A673 (cell line): ENCODE results near the gene UTP20. TPM values are rescaled to one million over a fixed set of nuclear protein-coding genes. Genes with fewer than 3 reads are reported as not detected.

Source experiments
- Bru-seq: library from RNA; stranded (reverse); fragments of 400-500 nt; gene quantifications from one replicate; lab custom pipeline; 2021; lab: Mats Ljungman, UMichigan
- BruChase-seq, 2 experiments: library from RNA; stranded (reverse); fragments of 400-500 nt; gene quantifications; one replicate each; lab custom pipeline; 2021; lab: Mats Ljungman, UMichigan
- BruUV-seq: library from RNA; stranded (reverse); fragments of 400-500 nt; replicated peaks from 2 replicates; lab custom pipeline; 2021; lab: Mats Ljungman, UMichigan
- CTCF ChIA-PET: fragments of 300-600 bp; sonication (Branson Sonifier 250); formaldehyde crosslinking; loops from one replicate; lab custom pipeline; 2022; ENCODE audit warnings: antibody characterized with exemption; lab: Charles Lee
- POLR2A ChIA-PET: fragments of 300-600 bp; sonication (Branson Sonifier 250); formaldehyde crosslinking; loops from one replicate; lab custom pipeline; 2022; ENCODE audit warnings: antibody characterized with exemption; ENCODE audit not compliant: low non-redundant PET; lab: Charles Lee
- DNase-seq: peaks from one replicate; pipeline ENCODE4 v3.0.0-alpha.2; 2015; ENCODE audit warnings: low spot score
- H3K27ac ChIP-seq: fragments of 200-600 bp; sonication (generic); 2 replicates; pipeline ENCODE4 v1.5.1; 2016; ENCODE audit warnings: mixed run types, low read depth, mild to moderate bottlenecking, mixed read lengths, antibody characterized with exemption, low read length; ENCODE audit not compliant: poor library complexity, severe bottlenecking
- H3K27me3 ChIP-seq: fragments of 200-600 bp; sonication (generic); replicated peaks from 2 replicates; pipeline ENCODE4 v1.6.1; 2017; ENCODE audit warnings: mixed run types, low read depth, mild to moderate bottlenecking, mixed read lengths, antibody characterized with exemption, low read length; ENCODE audit not compliant: insufficient read depth, poor library complexity
- H3K36me3 ChIP-seq: fragments of 200-600 bp; sonication (generic); 2 replicates; pipeline ENCODE4 v1.6.1; 2016; ENCODE audit warnings: mixed run types, mild to moderate bottlenecking, mixed read lengths, antibody characterized with exemption, low read length; ENCODE audit not compliant: insufficient read depth, poor library complexity, severe bottlenecking
- H3K4me1 ChIP-seq: fragments of 200-600 bp; sonication (generic); 2 replicates; pipeline ENCODE4 v1.6.1; 2017; ENCODE audit warnings: mixed run types, mild to moderate bottlenecking, mixed read lengths, antibody characterized with exemption, low read length; ENCODE audit not compliant: insufficient read depth, poor library complexity, severe bottlenecking
- H3K4me3 ChIP-seq: fragments of 200-600 bp; sonication (generic); 2 replicates; pipeline ENCODE4 v1.5.1; 2016; ENCODE audit warnings: low read depth, mixed run types, mild to moderate bottlenecking, mixed read lengths, low read length; ENCODE audit not compliant: poor library complexity, severe bottlenecking
- H3K9me3 ChIP-seq: fragments of 200-600 bp; sonication (generic); 2 replicates; pipeline ENCODE4 v1.6.1; 2016; ENCODE audit warnings: mixed run types, low read depth, mild to moderate bottlenecking, mixed read lengths, antibody characterized with exemption, low read length; ENCODE audit not compliant: poor library complexity, severe bottlenecking
- EZH2 ChIP-seq: fragments of 200-600 bp; sonication (generic); IDR thresholded peaks from 2 replicates; pipeline ENCODE4 v1.6.1; 2017; ENCODE audit warnings: borderline replicate concordance, low read depth, mild to moderate bottlenecking, mixed read lengths, antibody characterized with exemption, low read length; ENCODE audit not compliant: poor library complexity, severe bottlenecking
- intact Hi-C: fragments of 100-400 bp; cut with micrococcal nuclease; formaldehyde crosslinking; loops from one replicate; pipeline ENCODE4 v1.10.0; 2022; ENCODE audit not compliant: unreplicated experiment
- long read RNA-seq: library from polyadenylated mRNA; stranded (forward); transcript quantifications from one replicate; pipeline ENCODE4 v2.0.0, GENCODE V29; 2022
- total RNA-seq: library from RNA; stranded (reverse); gene quantifications from 2 replicates; pipeline ENCODE4 v1.2.3, GENCODE V29; 2021
- TF ChIP-seq, protein P1 (sequence below): fragments of 300-800, 200-600 bp; sonication (generic); conservative IDR thresholded peaks from 2 replicates; pipeline ENCODE4 v1.5.1; 2017; ENCODE audit warnings: low read depth, mild to moderate bottlenecking, antibody characterized with exemption, low read length, moderate library complexity, mixed read lengths

Gene UTP20
- total RNA-seq, result 41.9 and 53.5 TPM in 2 replicates
- percentile 86 among the genes with signal in this experiment for Bru-seq, nascent RNA
- BruChase-seq, experiment 1, labeled RNA remaining after a 2-hour chase, result percentile 84 among the genes with signal in this experiment
- percentile 92 among the genes with signal in this experiment for BruChase-seq, experiment 2, labeled RNA remaining after a 6-hour chase
- long read RNA-seq, full-length matches to known transcripts, result 10 of 23 reads
- long read RNA-seq, partial matches to known transcripts, result 8 of 23 reads
- long read RNA-seq, other reads (novel, unspliced or antisense), result 5 of 23 reads

- H3K4me3 ChIP-seq, result peak within 1 kb of the TSS; percentile 66
- peaks cover 7% of the 10 kb centered on the region for H3K4me1 ChIP-seq
- ChIA-PET CTCF (interaction anchor here (0.7 to 1.0 kb wide), 2 partner anchors 43 to 78 kb away, joined by 3 read pairs; no protein-coding TSS in a partner anchor), POLR2A (no interaction called here)
- no peaks in the 10 kb centered on the region for H3K27me3 ChIP-seq
- no peak for TF ChIP-seq EZH2
- TF ChIP-seq, protein P1, sequence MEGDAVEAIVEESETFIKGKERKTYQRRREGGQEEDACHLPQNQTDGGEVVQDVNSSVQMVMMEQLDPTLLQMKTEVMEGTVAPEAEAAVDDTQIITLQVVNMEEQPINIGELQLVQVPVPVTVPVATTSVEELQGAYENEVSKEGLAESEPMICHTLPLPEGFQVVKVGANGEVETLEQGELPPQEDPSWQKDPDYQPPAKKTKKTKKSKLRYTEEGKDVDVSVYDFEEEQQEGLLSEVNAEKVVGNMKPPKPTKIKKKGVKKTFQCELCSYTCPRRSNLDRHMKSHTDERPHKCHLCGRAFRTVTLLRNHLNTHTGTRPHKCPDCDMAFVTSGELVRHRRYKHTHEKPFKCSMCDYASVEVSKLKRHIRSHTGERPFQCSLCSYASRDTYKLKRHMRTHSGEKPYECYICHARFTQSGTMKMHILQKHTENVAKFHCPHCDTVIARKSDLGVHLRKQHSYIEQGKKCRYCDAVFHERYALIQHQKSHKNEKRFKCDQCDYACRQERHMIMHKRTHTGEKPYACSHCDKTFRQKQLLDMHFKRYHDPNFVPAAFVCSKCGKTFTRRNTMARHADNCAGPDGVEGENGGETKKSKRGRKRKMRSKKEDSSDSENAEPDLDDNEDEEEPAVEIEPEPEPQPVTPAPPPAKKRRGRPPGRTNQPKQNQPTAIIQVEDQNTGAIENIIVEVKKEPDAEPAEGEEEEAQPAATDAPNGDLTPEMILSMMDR, result no peak
- H3K9me3 ChIP-seq, result no peaks in the 10 kb centered on the region
- intact Hi-C loops, result loop anchor here (10.0 kb wide), 1 partner anchor 455 kb away; no protein-coding TSS in a partner anchor
- H3K27ac ChIP-seq, result peak within 1 kb of the TSS; percentile 46
- no peaks in the 10 kb centered on the region for H3K36me3 ChIP-seq
- DNase-seq, result peak; percentile 92
- no TSS peak for BruUV-seq
Observed at GRCh38 chr12:101280006-101280505, at the start of gene UTP20. Gene UTP20 (plus strand): TSS chr12:101280105. CDS start chr12:101280283, 178 bp downstream.

DNA sequence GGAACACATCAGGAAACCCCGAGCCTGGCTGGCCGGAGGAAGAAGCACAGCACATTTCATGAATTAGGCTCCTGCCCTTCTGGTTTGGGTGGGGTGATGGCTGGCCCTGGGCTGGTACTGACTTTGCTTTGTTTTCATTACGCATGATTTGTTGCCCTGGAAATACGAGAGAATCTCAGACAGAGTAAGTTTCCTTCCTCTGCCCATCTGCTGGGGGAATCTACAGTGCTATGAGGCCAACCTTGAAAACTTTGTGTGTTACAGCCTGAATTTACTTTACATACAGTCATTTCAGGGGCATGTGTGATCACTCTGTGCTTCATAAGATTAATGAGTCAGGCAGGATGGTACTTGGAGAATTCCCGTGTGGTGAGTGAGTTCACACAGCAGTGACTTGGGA lies 49.4 kb upstream of the UTP20 start:
- H3K27me3 ChIP-seq, result no peaks in the 10 kb centered on the region
- no peak for TF ChIP-seq EZH2
- TF ChIP-seq, protein P1, result no peak
- intact Hi-C loops, result no loop called here
- no peak for DNase-seq
- no peaks in the 10 kb centered on the region for H3K4me1 ChIP-seq
- ChIA-PET POLR2A (no interaction called here), CTCF (no interaction called here)
- H3K4me3 ChIP-seq, result no peak overlapping the region
- H3K27ac ChIP-seq, result no peak overlapping the region
- no peaks in the 10 kb centered on the region for H3K9me3 ChIP-seq
- BruUV-seq, result no TSS peak
- no peaks in the 10 kb centered on the region for H3K36me3 ChIP-seq

DNA sequence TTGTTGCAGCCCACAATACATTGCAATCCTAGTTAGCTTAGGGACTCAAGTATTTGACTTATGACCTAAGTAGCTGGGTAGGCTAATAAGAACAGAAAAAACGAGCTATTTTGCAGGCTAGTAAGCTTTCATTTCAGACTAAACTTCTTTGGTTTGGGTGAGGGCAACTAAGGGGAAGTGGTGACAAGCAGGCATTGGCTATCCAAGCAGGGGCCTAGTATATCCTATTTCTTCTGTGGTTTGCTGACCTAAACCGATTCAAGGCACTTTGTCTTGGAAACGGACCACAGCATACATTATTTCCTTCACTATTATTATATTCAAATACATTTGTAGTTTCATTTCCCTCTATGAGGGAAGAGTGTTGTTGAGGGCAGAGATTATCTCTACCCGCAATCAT lies 48.3 kb upstream of the UTP20 start:
- no TSS peak for BruUV-seq
- ChIA-PET CTCF (no interaction called here), POLR2A (no interaction called here)
- no peak for DNase-seq
- intact Hi-C loops, result no loop called here
- no peak for TF ChIP-seq EZH2
- TF ChIP-seq, protein P1, result no peak
- Histone ChIP-seq H3K27me3 (no peaks in the 10 kb centered on the region), H3K27ac (no peak overlapping the region), H3K4me3 (no peak overlapping the region), H3K4me1 (no peaks in the 10 kb centered on the region), H3K9me3 (no peaks in the 10 kb centered on the region), H3K36me3 (no peaks in the 10 kb centered on the region)
